GM19438 (cell line): Measurements from ENCODE around the gene ZBTB16.

Experiments
- ATAC-seq: cut with Tn5 transposase; IDR thresholded peaks from one replicate; pipeline ENCODE4 v1.9.1; 2021; ENCODE audit warnings: low read depth; ENCODE audit not compliant: unreplicated experiment

ZBTB16 gene

GRCh38 chr11:114195981-114196731, 136.6 kb downstream of the ZBTB16 start:
- no peak for ATAC-seq

- ATAC-seq: no peak
Measured at GRCh38 chr11:114196997-114197703, 137.6 kb downstream of the ZBTB16 start.

- ATAC-seq: no peak
Measured at GRCh38 chr11:114197799-114198500, 138.4 kb downstream of the ZBTB16 start.

GRCh38 chr11:114199051-114199450, 139.5 kb downstream of the ZBTB16 start:
- ATAC-seq: no peak

- ATAC-seq: no peak
Measured at GRCh38 chr11:114200351-114201133, 141.0 kb downstream of the ZBTB16 start.

GRCh38 chr11:114201219-114201618, 141.7 kb downstream of the ZBTB16 start:
- ATAC-seq: no peak

GRCh38 chr11:114202011-114202609, 142.6 kb downstream of the ZBTB16 start:
- ATAC-seq: no peak

GRCh38 chr11:114207096-114207495, 147.6 kb downstream of the ZBTB16 start:
- ATAC-seq: no peak

GRCh38 chr11:114208377-114208776, 148.9 kb downstream of the ZBTB16 start:
- no peak for ATAC-seq

GRCh38 chr11:114209343-114209742, 149.8 kb downstream of the ZBTB16 start:
- no peak for ATAC-seq

- no peak for ATAC-seq
Measured at GRCh38 chr11:114209904-114210303, 150.4 kb downstream of the ZBTB16 start.

GRCh38 chr11:114211444-114212121, 152.1 kb downstream of the ZBTB16 start:
- ATAC-seq: no peak

GRCh38 chr11:114213622-114214021, 154.1 kb downstream of the ZBTB16 start:
- no peak for ATAC-seq

GRCh38 chr11:114215428-114215827, 155.9 kb downstream of the ZBTB16 start:
- ATAC-seq: no peak

- ATAC-seq: no peak
Measured at GRCh38 chr11:114215871-114216795, 156.6 kb downstream of the ZBTB16 start.

GRCh38 chr11:114216796-114217180, 157.3 kb downstream of the ZBTB16 start:
- no peak for ATAC-seq

- ATAC-seq: no peak
Measured at GRCh38 chr11:114218508-114218907, 159.0 kb downstream of the ZBTB16 start.

- no peak for ATAC-seq
Measured at GRCh38 chr11:114219559-114220349, 160.2 kb downstream of the ZBTB16 start.
